DOHH2 (cell line): ENCODE results near the gene PPFIBP1.

Experiments used
- H3F3A ChIP-seq: fragments of 200-600 bp; sonication (generic), shearing (Covaris generic); 2 replicates; pipeline ENCODE4 v1.6.0; 2016; ENCODE audit warnings: antibody characterized with exemption, mild to moderate bottlenecking; ENCODE audit not compliant: control insufficient read depth, insufficient read depth
- H3K27ac ChIP-seq: fragments of 200-600 bp; sonication (generic); 2 replicates; pipeline ENCODE4 v1.5.1; 2014; ENCODE audit warnings: low read depth, mild to moderate bottlenecking, low read length, moderate library complexity
- H3K27me3 ChIP-seq: fragments of 200-600 bp; sonication (generic); 2 replicates; pipeline ENCODE4 v1.6.1; 2014; ENCODE audit warnings: mild to moderate bottlenecking, low read length, mixed read lengths; ENCODE audit not compliant: control insufficient read depth
- H3K36me3 ChIP-seq: fragments of 200-600 bp; sonication (generic); 2 replicates; pipeline ENCODE4 v1.6.1; 2014; ENCODE audit warnings: mild to moderate bottlenecking, low read length, moderate library complexity, mixed read lengths; ENCODE audit not compliant: control insufficient read depth
- H3K4me1 ChIP-seq: fragments of 200-600 bp; sonication (generic); 2 replicates; pipeline ENCODE4 v1.6.1; 2014; ENCODE audit warnings: mild to moderate bottlenecking, low read length, mixed read lengths; ENCODE audit not compliant: control insufficient read depth
- H3K4me2 ChIP-seq: fragments of 200-600 bp; sonication (generic); 2 replicates; pipeline ENCODE4 v1.6.0; 2014; ENCODE audit warnings: mild to moderate bottlenecking, low read length, moderate library complexity
- H3K4me3 ChIP-seq: fragments of 200-600 bp; sonication (generic); 2 replicates; pipeline ENCODE4 v1.5.1; 2014; ENCODE audit warnings: mild to moderate bottlenecking, low read length, mixed read lengths
- H3K79me2 ChIP-seq: fragments of 200-600 bp; sonication (generic); 2 replicates; pipeline ENCODE4 v1.6.1; 2014; ENCODE audit warnings: mild to moderate bottlenecking, low read length, mixed read lengths; ENCODE audit not compliant: control insufficient read depth
- H3K9me2 ChIP-seq: fragments of 200-600 bp; sonication (generic); replicated peaks from 2 replicates; pipeline ENCODE4 v1.6.1; 2014; ENCODE audit warnings: mild to moderate bottlenecking, low read length, mixed read lengths; ENCODE audit not compliant: control insufficient read depth
- H3K9me3 ChIP-seq: fragments of 200-600 bp; sonication (generic); 2 replicates; pipeline ENCODE4 v1.6.1; 2014; ENCODE audit warnings: antibody characterized with exemption, low read length, mixed read lengths; ENCODE audit not compliant: control insufficient read depth, insufficient read depth
- H4K20me1 ChIP-seq: fragments of 200-600 bp; sonication (generic); 2 replicates; pipeline ENCODE4 v1.6.0; 2014; ENCODE audit warnings: low read depth, mild to moderate bottlenecking, antibody characterized with exemption, low read length, moderate library complexity; ENCODE audit not compliant: control insufficient read depth, insufficient read depth
- EZH2phosphoT487 ChIP-seq: fragments of 200-600 bp; sonication (generic); IDR thresholded peaks from 2 replicates; pipeline ENCODE4 v1.6.1; 2017; ENCODE audit warnings: borderline replicate concordance, mild to moderate bottlenecking, antibody characterized with exemption, low read length, moderate library complexity, mixed read lengths
- TF ChIP-seq, protein P1 (sequence below): fragments of 200-600 bp; sonication (generic); IDR thresholded peaks from one replicate; pipeline ENCODE4 v1.5.1; 2014; ENCODE audit warnings: antibody characterized with exemption, mild to moderate bottlenecking, low read depth, low read length; ENCODE audit not compliant: poor library complexity, severe bottlenecking

PPFIBP1 gene

DNA sequence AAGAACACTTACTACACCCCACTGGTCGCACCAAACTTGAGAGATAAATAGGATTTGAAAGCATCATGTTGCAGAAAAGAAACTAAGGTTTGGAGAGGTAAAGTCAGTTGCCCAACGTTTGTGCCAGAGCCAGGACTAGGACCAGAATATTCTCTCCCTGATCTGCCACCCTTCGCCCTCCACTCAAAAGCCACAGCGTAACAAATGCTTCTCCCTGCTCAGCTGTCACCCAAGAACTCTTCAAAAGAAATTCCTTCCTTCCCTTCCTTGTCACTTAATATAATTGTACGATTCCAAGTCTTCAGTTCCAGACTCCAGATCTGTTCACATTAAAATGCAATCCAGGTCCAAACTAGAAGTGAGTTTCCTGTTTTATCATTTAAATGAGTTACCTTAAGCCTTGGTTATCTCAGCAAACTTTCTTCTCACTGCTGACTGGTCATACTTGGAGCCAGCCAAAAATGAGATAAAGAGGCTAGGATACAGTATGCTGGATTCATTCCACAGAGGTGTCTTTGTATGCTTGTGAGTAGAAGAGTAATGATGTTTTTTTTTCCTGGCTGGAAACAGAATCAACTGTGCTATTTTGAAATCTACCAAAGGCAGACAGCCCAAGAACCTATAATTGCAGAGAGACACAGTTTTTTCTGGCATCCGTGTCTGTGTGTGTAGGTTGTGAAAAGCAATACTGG is 12.8 kb upstream of the PPFIBP1 start:
- H3K4me2 ChIP-seq: no peak overlapping the region
- no peaks in the 10 kb centered on the region for H3K79me2 ChIP-seq
- H3K4me1 ChIP-seq: no peaks in the 10 kb centered on the region
- H4K20me1 ChIP-seq: no peaks in the 10 kb centered on the region
- H3K9me2 ChIP-seq: no peaks in the 10 kb centered on the region
- H3K27me3 ChIP-seq: no peaks in the 10 kb centered on the region
- H3K36me3 ChIP-seq: no peaks in the 10 kb centered on the region
- H3K9me3 ChIP-seq: peaks cover 3% of the 10 kb centered on the region; the same call in 1 of the 2 replicates
- H3K4me3 ChIP-seq: no peak overlapping the region
- TF ChIP-seq EZH2phosphoT487: no peak
- TF ChIP-seq, protein P1, sequence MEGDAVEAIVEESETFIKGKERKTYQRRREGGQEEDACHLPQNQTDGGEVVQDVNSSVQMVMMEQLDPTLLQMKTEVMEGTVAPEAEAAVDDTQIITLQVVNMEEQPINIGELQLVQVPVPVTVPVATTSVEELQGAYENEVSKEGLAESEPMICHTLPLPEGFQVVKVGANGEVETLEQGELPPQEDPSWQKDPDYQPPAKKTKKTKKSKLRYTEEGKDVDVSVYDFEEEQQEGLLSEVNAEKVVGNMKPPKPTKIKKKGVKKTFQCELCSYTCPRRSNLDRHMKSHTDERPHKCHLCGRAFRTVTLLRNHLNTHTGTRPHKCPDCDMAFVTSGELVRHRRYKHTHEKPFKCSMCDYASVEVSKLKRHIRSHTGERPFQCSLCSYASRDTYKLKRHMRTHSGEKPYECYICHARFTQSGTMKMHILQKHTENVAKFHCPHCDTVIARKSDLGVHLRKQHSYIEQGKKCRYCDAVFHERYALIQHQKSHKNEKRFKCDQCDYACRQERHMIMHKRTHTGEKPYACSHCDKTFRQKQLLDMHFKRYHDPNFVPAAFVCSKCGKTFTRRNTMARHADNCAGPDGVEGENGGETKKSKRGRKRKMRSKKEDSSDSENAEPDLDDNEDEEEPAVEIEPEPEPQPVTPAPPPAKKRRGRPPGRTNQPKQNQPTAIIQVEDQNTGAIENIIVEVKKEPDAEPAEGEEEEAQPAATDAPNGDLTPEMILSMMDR: no peak
- no peaks in the 10 kb centered on the region for H3F3A ChIP-seq
- no peak overlapping the region for H3K27ac ChIP-seq

DNA sequence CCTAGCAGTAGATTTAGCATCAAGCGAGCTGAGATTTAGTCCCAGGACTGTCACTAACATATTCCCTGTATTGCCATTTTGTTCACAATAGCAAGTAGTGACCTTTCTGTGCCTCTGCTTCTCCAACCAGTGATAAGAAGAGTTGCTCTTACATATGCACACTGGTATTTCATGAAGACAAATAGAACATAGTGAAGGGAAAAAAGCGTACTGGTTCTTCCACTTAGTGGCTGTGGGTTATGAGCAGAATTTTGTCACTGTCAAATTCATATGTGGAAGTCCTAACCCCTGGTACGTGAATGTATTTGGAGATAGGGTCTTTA is 12.3 kb upstream of the PPFIBP1 start:
- no peaks in the 10 kb centered on the region for H3F3A ChIP-seq
- H3K27me3 ChIP-seq: no peaks in the 10 kb centered on the region; the same call in 1 of the 2 replicates
- H3K4me1 ChIP-seq: no peaks in the 10 kb centered on the region
- no peaks in the 10 kb centered on the region for H3K79me2 ChIP-seq
- no peaks in the 10 kb centered on the region for H4K20me1 ChIP-seq
- peaks cover under 1% of the 10 kb centered on the region; the same call in 1 of the 2 replicates for H3K9me3 ChIP-seq
- no peak overlapping the region for H3K4me3 ChIP-seq
- H3K9me2 ChIP-seq: no peaks in the 10 kb centered on the region
- H3K4me2 ChIP-seq: no peak overlapping the region
- no peak overlapping the region for H3K27ac ChIP-seq
- TF ChIP-seq, protein P1: no peak
- no peak for TF ChIP-seq EZH2phosphoT487
- H3K36me3 ChIP-seq: no peaks in the 10 kb centered on the region

DNA sequence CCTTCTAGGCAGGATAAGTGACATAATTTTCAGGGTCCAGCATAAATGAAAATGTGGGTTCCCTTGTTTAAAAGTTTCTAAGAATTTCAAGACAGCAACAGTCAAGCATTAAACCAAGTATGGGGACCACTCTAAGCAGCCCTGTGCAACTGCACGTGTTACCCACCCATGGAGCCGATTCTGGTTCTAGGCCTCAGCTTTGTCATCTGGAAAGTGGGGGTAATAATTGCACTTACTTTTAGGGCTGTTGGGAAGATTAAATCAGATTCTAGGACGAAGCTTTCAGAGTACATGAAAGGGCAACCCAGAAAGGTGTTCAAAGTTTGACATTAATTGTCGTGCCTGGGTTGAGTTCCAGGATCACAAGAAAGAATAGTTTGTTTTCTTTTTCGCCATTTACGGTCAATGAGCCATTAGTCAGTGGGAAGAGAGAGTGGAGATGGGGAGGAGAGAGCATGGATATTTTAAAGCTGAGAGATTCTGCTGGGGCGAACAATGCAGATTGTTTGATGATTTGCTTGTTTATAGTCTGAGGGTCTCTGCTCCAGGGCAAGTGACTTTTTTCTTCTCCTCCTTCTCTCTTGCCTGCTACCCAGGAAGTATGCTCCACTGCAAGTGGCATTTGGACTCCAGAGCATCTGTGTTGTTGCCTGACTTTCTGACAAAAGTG is 10.7 kb upstream of the PPFIBP1 start:
- Histone ChIP-seq H3K4me1 (no peaks in the 10 kb centered on the region), H4K20me1 (no peaks in the 10 kb centered on the region), H3F3A (no peaks in the 10 kb centered on the region), H3K4me2 (no peak overlapping the region), H3K9me3 (no peaks in the 10 kb centered on the region), H3K79me2 (no peaks in the 10 kb centered on the region), H3K27ac (no peak overlapping the region), H3K9me2 (no peaks in the 10 kb centered on the region), H3K36me3 (no peaks in the 10 kb centered on the region), H3K4me3 (no peak overlapping the region), H3K27me3 (no peaks in the 10 kb centered on the region; the same call in 1 of the 2 replicates)
- TF ChIP-seq, protein P1: no peak
- no peak for TF ChIP-seq EZH2phosphoT487
